Activated CD8-positive, alpha-beta T cell treated with anti-CD3 and anti-CD28 coated beads, Interleukin-2, amount 10 ng/mL, durations not matched to agents 7 days and 5 days (primary cell): Measurements from ENCODE around the gene MYO1F. TPM values are rescaled to one million over a fixed set of nuclear protein-coding genes. Genes with fewer than 3 reads are reported as not detected.

ENCODE experiments used
- ATAC-seq: fragments of 150-1000 bp; cut with Tn5 transposase; one replicate; pipeline ENCODE4 v1.10.0; 2021; ENCODE audit warnings: moderate library complexity
- CTCF ChIA-PET: fragments of 350-600 bp; sonication (Branson Sonifier 250); formaldehyde crosslinking; loops from one replicate; lab custom pipeline; 2021; ENCODE audit warnings: antibody characterized with exemption; lab: Charles Lee
- POLR2A ChIA-PET: fragments of 350-600 bp; sonication (Branson Sonifier 250); formaldehyde crosslinking; loops from one replicate; lab custom pipeline; 2021; ENCODE audit warnings: antibody characterized with exemption; lab: Charles Lee
- DNase-seq: peaks from one replicate; pipeline ENCODE4 v3.0.0-alpha.2; 2020
- H3K27ac Mint-ChIP-seq: one replicate; pipeline ENCODE4 v1.8.0; 2021; ENCODE audit warnings: mild to moderate bottlenecking, mixed read lengths
- H3K27me3 Mint-ChIP-seq: one replicate; pipeline ENCODE4 v1.8.0; 2021; ENCODE audit warnings: low read depth, mixed read lengths
- H3K36me3 Mint-ChIP-seq: one replicate; pipeline ENCODE4 v1.8.0; 2021; ENCODE audit warnings: low read depth, mixed read lengths
- H3K4me1 Mint-ChIP-seq: one replicate; pipeline ENCODE4 v1.8.0; 2021; ENCODE audit warnings: low read depth, mixed read lengths
- H3K4me3 Mint-ChIP-seq: one replicate; pipeline ENCODE4 v1.8.0; 2021; ENCODE audit warnings: mild to moderate bottlenecking, mixed read lengths
- H3K9me3 Mint-ChIP-seq: one replicate; pipeline ENCODE4 v1.8.0; 2022; ENCODE audit warnings: mixed read lengths; ENCODE audit not compliant: insufficient read depth
- total RNA-seq, 2 experiments: library from RNA; stranded (reverse); gene quantifications; one replicate each; pipeline ENCODE4 v1.2.3, GENCODE V29; 2021

Gene MYO1F
- total RNA-seq, 2 experiments from 2014 or later: 254 to 266 TPM

GRCh38 chr19:8490395-8490760 lies 86.9 kb downstream of the MYO1F start:
- ChIA-PET POLR2A (no interaction called here), CTCF (no interaction called here)
- ATAC-seq: no peak

GRCh38 chr19:8489561-8490394 lies 87.5 kb downstream of the MYO1F start:
- DNase-seq (no peak), ATAC-seq (no peak)
- no peak overlapping the region for H3K4me3 Mint-ChIP-seq
- no peaks in the 10 kb centered on the region for H3K27me3 Mint-ChIP-seq
- no peaks in the 10 kb centered on the region for H3K9me3 Mint-ChIP-seq
- peak overlapping the region; percentile 43 for H3K27ac Mint-ChIP-seq
- peaks cover 45% of the 10 kb centered on the region for H3K36me3 Mint-ChIP-seq
- ChIA-PET POLR2A (interaction anchor here (0.8 kb wide), 1 partner anchor 79 kb away, joined by 3 read pairs; no protein-coding TSS in a partner anchor), CTCF (no interaction called here)
- peaks cover 53% of the 10 kb centered on the region for H3K4me1 Mint-ChIP-seq

More at GRCh38 chr19:8490395-8490760, 86.9 kb downstream of the MYO1F start:
- peaks cover 39% of the 10 kb centered on the region for H3K36me3 Mint-ChIP-seq
- H3K9me3 Mint-ChIP-seq: no peaks in the 10 kb centered on the region
- H3K27ac Mint-ChIP-seq: no peak overlapping the region
- peaks cover 55% of the 10 kb centered on the region for H3K4me1 Mint-ChIP-seq
- H3K4me3 Mint-ChIP-seq: no peak overlapping the region
- DNase-seq: no peak
- no peaks in the 10 kb centered on the region for H3K27me3 Mint-ChIP-seq

DNA sequence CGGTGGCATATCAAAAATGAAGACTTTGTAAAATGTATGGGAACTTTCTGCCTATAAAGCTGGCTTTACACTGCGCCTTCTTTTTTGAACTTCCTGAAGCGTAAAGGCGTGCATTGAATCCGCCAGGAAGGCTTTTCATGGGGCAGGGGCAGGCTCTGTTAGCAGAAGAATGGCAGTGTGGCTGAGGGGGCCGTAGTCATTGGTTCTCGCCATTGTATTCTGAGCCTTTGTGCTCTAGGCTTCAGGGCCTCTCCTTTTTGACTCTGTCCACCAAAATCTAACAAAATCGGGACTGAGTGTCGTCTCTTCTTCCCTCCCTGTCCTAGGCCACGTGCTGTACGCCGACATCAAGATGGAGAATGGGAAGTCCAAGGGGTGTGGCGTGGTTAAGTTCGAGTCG lies 88.9 kb downstream of the MYO1F start:
- ATAC-seq: no peak
- Mint-ChIP-seq H3K36me3 (peaks cover 59% of the 10 kb centered on the region), H3K4me3 (peak overlapping the region; percentile 35), H3K27me3 (no peaks in the 10 kb centered on the region), H3K9me3 (no peaks in the 10 kb centered on the region), H3K4me1 (peaks cover 42% of the 10 kb centered on the region), H3K27ac (peak overlapping the region; percentile 90)
- ChIA-PET CTCF (interaction anchor here (1.0 to 3.6 kb wide), 5 partner anchors 15 to 90 kb away, joined by 4 to 82 read pairs (median 16); partner anchors contain the start of genes MYO1F, PRAM1 and ZNF414), POLR2A (interaction anchor here (3.4 kb wide), 1 partner anchor 25 kb away, joined by 29 read pairs; the partner anchor contains the start of gene ZNF414)
- no peak for DNase-seq

GRCh38 chr19:8487137-8487851 lies 89.9 kb downstream of the MYO1F start:
- Mint-ChIP-seq H3K36me3 (peaks cover 70% of the 10 kb centered on the region), H3K4me1 (peaks cover 48% of the 10 kb centered on the region), H3K27ac (peak overlapping the region; percentile 90), H3K9me3 (no peaks in the 10 kb centered on the region), H3K4me3 (peak overlapping the region; percentile 35), H3K27me3 (no peaks in the 10 kb centered on the region)
- CTCF ChIA-PET: interaction anchor here (0.6 to 3.6 kb wide), 24 partner anchors 8 to 134 kb away, joined by 3 to 82 read pairs (median 4); partner anchors contain the start of genes ANGPTL4, MARCHF2, MYO1F and PRAM1
- POLR2A ChIA-PET: interaction anchor here (0.5 to 3.4 kb wide), 10 partner anchors 9 to 90 kb away, joined by 3 to 29 read pairs (median 3); partner anchors contain the start of genes MYO1F and ZNF414
- ATAC-seq (peak; percentile 86), DNase-seq (peak; percentile 80)

- ChIA-PET POLR2A (interaction anchor here (0.8 to 3.4 kb wide), 7 partner anchors 8 to 90 kb away, joined by 3 to 29 read pairs (median 3); partner anchors contain the start of genes MYO1F and ZNF414), CTCF (interaction anchor here (0.5 to 3.6 kb wide), 21 partner anchors 10 to 133 kb away, joined by 3 to 82 read pairs (median 5); partner anchors contain the start of genes ANGPTL4, MARCHF2, MYO1F and ZNF414)
- Mint-ChIP-seq H3K27me3 (no peaks in the 10 kb centered on the region), H3K27ac (peak overlapping the region; percentile 90), H3K4me1 (peaks cover 51% of the 10 kb centered on the region), H3K9me3 (no peaks in the 10 kb centered on the region), H3K36me3 (peaks cover 73% of the 10 kb centered on the region), H3K4me3 (peak overlapping the region; percentile 35)
- DNase-seq (no peak), ATAC-seq (no peak)
Measured at GRCh38 chr19:8486661-8487136, 90.5 kb downstream of the MYO1F start.

- H3K9me3 Mint-ChIP-seq: no peaks in the 10 kb centered on the region
- ChIA-PET POLR2A (interaction anchor here (1.2 to 3.4 kb wide), 3 partner anchors 14 to 91 kb away, joined by 3 to 29 read pairs (median 3); partner anchors contain the start of genes MYO1F and ZNF414), CTCF (interaction anchor here (0.5 to 3.6 kb wide), 8 partner anchors 9 to 132 kb away, joined by 3 to 82 read pairs (median 8); partner anchors contain the start of genes MYO1F and ZNF414)
- no peaks in the 10 kb centered on the region for H3K27me3 Mint-ChIP-seq
- peak overlapping the region; percentile 90 for H3K27ac Mint-ChIP-seq
- DNase-seq (no peak), ATAC-seq (no peak)
- peaks cover 80% of the 10 kb centered on the region for H3K36me3 Mint-ChIP-seq
- H3K4me3 Mint-ChIP-seq: no peak overlapping the region
- H3K4me1 Mint-ChIP-seq: peaks cover 60% of the 10 kb centered on the region
Measured at GRCh38 chr19:8485561-8486371, 91.5 kb downstream of the MYO1F start.

- DNase-seq: no peak
- no peak overlapping the region for H3K4me3 Mint-ChIP-seq
- no peaks in the 10 kb centered on the region for H3K27me3 Mint-ChIP-seq
- ATAC-seq: no peak
- peak overlapping the region; percentile 15 for H3K27ac Mint-ChIP-seq
- CTCF ChIA-PET: no interaction called here
- H3K9me3 Mint-ChIP-seq: no peaks in the 10 kb centered on the region
- POLR2A ChIA-PET: no interaction called here
- peaks cover 84% of the 10 kb centered on the region for H3K36me3 Mint-ChIP-seq
- peaks cover 66% of the 10 kb centered on the region for H3K4me1 Mint-ChIP-seq
Measured at GRCh38 chr19:8484331-8484894, 92.8 kb downstream of the MYO1F start.

DNA sequence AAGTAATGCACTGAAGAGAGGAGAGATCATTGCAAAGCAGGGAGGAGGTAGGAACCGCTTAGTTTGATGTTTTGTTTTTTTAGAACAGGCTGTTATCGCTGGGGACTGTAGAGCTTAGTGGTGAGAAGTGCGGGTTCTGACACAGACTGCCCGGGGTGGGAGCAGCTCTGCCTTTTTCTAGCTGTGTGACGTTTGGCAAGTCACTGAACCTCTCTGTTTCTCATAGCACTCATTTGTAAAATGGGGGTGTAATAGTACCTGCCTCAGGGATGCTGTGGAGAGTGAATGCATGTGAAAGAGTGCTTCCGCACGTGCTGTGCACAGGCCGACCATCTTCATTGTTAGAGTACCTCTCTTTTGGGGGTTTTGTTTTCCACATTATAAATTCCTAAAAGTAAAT lies 94.1 kb downstream of the MYO1F start:
- Mint-ChIP-seq H3K4me1 (peaks cover 67% of the 10 kb centered on the region), H3K27me3 (no peaks in the 10 kb centered on the region), H3K36me3 (peaks cover 84% of the 10 kb centered on the region), H3K9me3 (no peaks in the 10 kb centered on the region), H3K4me3 (no peak overlapping the region), H3K27ac (peak overlapping the region; percentile 55)
- ATAC-seq: no peak
- ChIA-PET CTCF (interaction anchor here (1.1 kb wide), 1 partner anchor 129 kb away, joined by 3 read pairs; no protein-coding TSS in a partner anchor), POLR2A (no interaction called here)
- DNase-seq: no peak

DNA sequence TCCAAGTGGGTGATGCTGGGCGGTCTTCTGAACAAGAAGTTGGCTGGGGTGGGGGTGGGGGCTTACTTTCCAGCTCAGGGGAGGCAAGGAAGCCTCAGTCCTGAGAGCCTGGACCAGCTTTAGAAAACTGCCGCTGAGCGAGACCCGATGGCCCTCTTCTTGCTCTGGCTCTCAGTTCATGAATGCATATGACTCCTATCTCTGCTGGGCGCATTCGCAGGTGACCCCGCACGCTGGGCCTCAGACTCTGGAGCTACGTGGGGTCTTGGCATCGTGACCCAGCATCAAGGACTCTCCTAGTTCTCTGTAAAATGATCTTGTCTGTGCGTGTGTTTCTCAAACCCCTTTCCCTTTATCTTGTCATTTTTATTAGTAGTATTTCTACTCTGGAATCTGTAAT lies 94.5 kb downstream of the MYO1F start:
- Mint-ChIP-seq H3K36me3 (peaks cover 84% of the 10 kb centered on the region), H3K4me1 (peaks cover 67% of the 10 kb centered on the region), H3K9me3 (no peaks in the 10 kb centered on the region), H3K27me3 (no peaks in the 10 kb centered on the region), H3K27ac (no peak overlapping the region), H3K4me3 (no peak overlapping the region)
- no peak for ATAC-seq
- CTCF ChIA-PET: interaction anchor here (1.1 to 6.1 kb wide), 2 partner anchors 97 to 128 kb away, joined by 3 to 41 read pairs; no protein-coding TSS in a partner anchor
- no peak for DNase-seq
- POLR2A ChIA-PET: interaction anchor here (0.7 kb wide), 1 partner anchor 147 kb away, joined by 3 read pairs; no protein-coding TSS in a partner anchor

DNA sequence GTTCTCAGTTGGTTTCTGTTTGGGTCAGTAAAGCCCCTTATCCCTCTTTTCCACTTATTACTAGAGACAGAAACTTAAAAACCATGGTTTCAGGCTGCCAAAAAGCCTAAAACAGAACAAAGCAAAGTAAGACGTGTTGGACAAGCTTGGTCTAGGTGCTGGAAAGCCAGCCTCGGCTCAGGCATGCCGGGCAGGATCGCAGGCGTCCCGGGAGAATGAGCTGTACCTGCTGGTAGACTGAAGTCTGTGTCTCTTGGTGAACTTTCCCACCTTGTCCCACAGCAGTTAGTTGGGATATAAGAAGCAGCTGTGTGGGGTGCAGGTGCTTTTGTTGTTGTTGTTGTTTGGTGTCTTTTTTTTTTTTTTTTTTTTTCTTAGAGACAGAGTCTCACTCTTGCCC lies 95.6 kb downstream of the MYO1F start:
- POLR2A ChIA-PET: interaction anchor here (0.5 to 1.3 kb wide), 4 partner anchors 15 to 68 kb away, joined by 3 to 5 read pairs (median 3); partner anchors contain the start of gene HNRNPM

More for the DNA sequence above, 95.6 kb downstream of the MYO1F start:
- H3K4me1 Mint-ChIP-seq: peaks cover 66% of the 10 kb centered on the region
- no peak for ATAC-seq
- H3K9me3 Mint-ChIP-seq: no peaks in the 10 kb centered on the region
- peaks cover 81% of the 10 kb centered on the region for H3K36me3 Mint-ChIP-seq
- H3K4me3 Mint-ChIP-seq: no peak overlapping the region
- CTCF ChIA-PET: interaction anchor here (1.4 to 6.1 kb wide), 4 partner anchors 32 to 128 kb away, joined by 3 to 41 read pairs (median 4); partner anchors contain the start of gene MARCHF2
- no peaks in the 10 kb centered on the region for H3K27me3 Mint-ChIP-seq
- no peak for DNase-seq
- H3K27ac Mint-ChIP-seq: peak overlapping the region; percentile 65
